Subcutaneous adipose tissue (tissue), 4 donors: Measurements from ENCODE around the gene ZNF503. TPM values are rescaled to one million over a fixed set of nuclear protein-coding genes. Genes with fewer than 3 reads are reported as not detected.

Source experiments
- total RNA-seq, 4 donors: library from RNA; depleted of rRNA; stranded (reverse); fragments of >200 nt; gene quantifications; one replicate each; pipeline ENCODE4 v1.1.0, GENCODE V29; 2016
- TF ChIP-seq, protein P1 (sequence below): fragments of 450-650 bp; IDR thresholded peaks from one replicate; pipeline ENCODE4 v1.5.1; 2016; ENCODE audit warnings: low read depth, mild to moderate bottlenecking, control low read depth, antibody characterized with exemption, moderate library complexity

Gene ZNF503
- total RNA-seq, 4 donors from 2014 or later, result 4.1 to 9.2 (median 7.1) TPM

DNA sequence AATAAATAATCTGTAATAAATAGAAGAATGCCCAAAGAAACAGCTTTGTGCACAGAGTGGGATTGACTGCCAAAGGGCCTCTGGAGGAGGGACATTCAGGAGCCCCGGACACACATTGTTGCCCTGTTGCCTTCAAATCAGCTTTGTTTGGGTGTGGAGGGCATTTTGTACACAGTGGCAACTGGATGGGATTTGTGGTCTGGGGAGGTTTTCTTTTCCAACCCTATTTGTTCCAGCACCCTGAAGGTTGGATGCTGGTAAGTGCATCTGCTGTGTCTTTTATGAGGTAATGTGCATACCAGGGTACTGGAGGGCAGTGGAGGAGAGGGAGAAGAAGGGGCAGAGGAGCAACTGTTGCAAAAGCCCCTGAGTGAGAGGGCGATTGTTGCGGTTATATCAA, 36.1 kb upstream of the ZNF503 start:
- TF ChIP-seq, protein P1, sequence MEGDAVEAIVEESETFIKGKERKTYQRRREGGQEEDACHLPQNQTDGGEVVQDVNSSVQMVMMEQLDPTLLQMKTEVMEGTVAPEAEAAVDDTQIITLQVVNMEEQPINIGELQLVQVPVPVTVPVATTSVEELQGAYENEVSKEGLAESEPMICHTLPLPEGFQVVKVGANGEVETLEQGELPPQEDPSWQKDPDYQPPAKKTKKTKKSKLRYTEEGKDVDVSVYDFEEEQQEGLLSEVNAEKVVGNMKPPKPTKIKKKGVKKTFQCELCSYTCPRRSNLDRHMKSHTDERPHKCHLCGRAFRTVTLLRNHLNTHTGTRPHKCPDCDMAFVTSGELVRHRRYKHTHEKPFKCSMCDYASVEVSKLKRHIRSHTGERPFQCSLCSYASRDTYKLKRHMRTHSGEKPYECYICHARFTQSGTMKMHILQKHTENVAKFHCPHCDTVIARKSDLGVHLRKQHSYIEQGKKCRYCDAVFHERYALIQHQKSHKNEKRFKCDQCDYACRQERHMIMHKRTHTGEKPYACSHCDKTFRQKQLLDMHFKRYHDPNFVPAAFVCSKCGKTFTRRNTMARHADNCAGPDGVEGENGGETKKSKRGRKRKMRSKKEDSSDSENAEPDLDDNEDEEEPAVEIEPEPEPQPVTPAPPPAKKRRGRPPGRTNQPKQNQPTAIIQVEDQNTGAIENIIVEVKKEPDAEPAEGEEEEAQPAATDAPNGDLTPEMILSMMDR, result no peak

DNA sequence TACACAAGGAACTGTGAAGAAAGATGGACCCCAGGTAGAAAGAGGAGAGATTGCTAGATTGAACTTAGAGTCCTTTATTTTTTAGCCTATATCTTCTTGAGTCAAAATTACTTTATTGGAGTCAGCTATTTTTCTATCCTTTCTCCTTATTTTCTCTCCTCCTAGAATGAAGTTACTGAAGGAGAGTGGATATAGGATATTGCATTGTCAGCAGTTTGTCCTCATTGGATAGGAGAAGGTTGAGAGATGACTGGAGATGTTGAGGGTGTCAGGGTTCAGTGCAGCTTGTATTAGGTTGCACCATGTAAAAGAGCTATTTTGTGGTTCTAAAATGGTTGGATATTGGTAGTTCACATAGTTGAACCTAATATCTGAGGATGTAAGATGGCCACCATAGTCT, 35.3 kb upstream of the ZNF503 start:
- TF ChIP-seq, protein P1, result no peak

DNA sequence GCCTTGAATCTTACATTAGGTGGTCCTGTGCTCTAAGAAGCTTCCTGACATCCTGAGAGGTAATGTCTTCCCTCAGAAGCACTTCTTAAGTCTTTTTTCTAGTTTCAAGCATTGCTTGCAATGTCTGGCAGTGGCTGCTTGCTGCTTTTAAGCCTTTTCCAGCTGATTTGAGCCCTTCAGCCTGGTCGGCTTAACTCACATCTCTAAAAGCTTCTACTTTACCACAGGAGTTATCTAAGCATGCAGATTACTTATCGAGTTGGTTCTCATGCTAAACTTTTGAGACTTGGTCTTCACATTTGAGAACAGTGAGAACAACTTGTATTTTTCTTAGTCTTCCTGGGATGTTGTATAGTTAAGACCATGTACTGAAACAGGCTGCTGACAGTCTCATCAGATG, 33.7 kb upstream of the ZNF503 start:
- TF ChIP-seq, protein P1, result no peak

DNA sequence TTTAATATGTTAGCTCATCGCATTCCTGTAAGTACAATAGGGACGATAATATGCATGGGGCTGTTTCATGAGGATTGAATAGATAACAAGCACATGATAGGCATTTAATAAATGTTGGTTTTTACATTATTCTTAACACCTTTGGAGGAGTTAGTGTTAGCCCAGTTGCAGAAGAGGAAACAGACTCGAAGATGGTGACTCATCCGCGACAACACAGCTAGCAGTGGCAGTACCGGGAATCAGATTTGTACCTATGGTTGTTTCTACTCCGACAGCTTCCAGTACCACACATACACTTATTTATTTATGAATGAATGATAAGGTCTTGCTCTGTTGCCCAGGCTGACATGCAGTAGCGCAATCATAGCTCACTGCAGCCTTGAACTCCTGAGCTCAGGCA, 32.7 kb upstream of the ZNF503 start:
- TF ChIP-seq, protein P1, result no peak

DNA sequence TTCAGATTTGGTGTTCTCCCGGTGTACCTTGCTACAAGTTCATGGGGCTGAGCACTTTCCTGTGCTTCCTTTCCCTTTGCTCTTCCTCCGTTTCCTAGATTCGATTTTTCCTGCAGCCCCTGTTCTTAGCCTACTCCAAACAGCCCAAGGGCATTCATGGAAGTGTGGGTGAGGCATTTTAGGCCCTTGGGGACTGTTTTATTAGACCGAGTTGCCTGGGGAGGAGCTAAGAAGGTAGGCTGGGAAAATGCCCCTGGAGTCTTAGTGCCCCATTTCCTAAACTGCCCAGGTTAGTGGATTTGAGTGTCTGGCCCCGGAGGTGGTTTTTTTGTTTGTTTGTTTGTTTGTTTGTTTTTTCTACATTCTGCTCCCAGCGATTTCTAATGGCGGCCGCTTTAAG, 31.7 kb upstream of the ZNF503 start:
- TF ChIP-seq, protein P1, result no peak

DNA sequence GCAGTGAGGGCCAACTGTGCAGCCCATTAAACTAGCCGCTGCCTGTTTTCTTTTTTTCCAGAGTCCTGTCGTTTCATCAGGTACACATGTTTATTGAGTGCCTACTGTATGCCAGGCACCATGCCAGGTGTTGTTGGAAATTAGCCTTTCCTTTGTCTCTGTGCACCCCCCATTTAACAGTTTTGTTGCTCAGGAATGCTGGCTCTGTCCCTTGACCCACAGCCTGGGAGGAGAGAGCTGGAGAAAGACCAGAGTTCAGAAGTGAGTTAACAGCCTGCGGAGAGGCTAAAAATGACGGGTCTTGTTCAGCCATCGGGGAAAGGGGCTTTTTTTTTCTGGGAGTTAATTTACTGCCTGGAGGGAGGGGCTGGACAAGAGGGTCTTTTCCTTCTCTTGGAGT, 31.2 kb upstream of the ZNF503 start:
- TF ChIP-seq, protein P1, result no peak

DNA sequence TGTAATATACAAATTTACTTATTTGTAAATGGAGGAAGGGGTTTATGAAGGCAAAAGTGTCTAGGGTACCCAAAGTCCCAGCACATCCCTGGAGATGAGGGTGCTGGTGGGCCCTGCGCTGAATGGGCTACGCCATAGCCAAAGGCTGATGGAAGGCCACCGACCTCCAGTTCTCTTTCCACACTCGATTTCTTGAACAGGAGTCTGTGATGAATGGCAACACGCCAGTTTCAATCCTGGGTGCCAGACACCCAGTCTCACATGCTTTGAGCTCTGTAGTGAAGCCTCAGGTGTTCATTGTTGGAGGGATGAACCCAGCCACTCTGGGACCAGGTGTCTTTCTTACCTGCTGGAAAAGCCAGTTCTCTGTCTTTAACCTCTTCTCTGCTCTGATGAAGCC, 30.6 kb upstream of the ZNF503 start:
- TF ChIP-seq, protein P1, result no peak
